HG03354 (cell line): ENCODE results near the gene AFMID.
"Not testable (repeated sequence)": the region's sequence is repeated elsewhere in the genome, so short reads cannot be mapped to it uniquely, and the experiment has no call there.

Source experiments
- ATAC-seq: cut with Tn5 transposase; IDR thresholded peaks from one replicate; pipeline ENCODE4 v1.9.1; 2021; ENCODE audit warnings: mild to moderate bottlenecking; ENCODE audit not compliant: unreplicated experiment, poor library complexity, severe bottlenecking

Gene AFMID

DNA sequence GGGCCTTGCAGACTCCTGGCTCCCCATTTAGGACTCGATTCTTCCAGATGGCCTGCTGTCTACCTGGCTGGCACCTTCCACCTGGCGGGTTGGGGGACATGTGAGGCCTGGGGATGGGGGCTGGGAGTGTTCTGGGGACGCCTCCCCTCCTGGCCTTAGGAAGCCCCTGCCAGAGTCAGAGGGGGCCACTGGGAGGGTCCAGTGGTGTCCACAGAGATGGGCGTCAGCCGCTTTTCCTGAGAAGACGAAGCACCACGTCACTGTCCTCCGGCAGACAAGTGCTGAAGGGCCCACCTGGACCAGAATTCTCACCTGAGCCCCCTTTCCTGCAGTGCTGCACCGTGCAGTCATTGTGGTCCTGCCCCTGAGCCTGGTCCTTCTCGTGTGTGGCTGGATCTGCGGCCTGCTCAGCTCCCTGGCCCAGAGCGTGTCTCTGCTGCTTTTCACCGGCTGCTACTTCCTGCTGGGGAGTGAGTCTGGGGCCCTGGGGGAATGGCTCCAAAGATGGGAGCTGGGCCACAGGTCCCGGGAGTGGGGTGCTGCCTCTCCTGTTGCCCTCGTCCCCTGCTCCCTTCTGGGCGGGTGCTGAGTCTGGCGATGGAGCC lies 47.2 kb downstream of the AFMID start:
- no peak for ATAC-seq

DNA sequence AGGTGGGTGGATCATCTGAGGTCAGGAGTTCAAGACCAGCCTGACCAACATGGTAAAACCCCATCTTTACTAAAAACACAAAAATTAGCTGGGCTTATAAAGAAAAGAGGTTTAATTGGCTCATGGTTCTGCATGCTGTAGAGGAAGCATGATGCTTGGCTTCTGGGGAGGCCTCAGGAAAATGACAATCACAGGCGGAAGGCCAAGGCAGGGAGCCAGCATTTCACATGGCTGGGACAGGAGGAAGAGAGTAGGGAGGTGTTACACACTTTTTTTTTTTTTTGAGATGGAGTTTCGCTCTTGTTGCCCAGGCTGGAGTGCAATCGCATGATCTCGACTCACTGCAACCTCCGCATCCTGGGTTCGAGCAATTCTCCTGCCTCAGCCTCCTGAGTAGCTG lies 47.9 kb downstream of the AFMID start:
- not testable (repeated sequence) for ATAC-seq

DNA sequence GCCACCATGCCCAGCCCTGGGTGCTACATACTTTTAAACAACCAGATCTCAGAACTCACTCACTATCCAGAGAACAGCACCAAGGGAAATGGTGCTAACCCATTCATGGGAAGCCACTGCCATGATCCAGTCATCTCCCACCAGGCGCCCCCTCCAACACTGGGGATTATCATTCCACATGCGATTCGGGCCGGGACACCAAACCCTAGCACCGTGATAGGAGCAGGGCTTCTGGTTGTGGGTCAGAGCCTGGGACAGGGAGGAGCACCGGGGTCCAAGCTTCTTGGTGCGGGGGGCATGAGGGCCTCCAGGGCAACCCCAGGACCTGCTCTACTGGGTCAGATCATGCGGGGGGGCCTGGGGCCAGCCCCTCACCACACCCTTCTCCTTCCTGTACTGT lies 48.7 kb downstream of the AFMID start:
- ATAC-seq: no peak

DNA sequence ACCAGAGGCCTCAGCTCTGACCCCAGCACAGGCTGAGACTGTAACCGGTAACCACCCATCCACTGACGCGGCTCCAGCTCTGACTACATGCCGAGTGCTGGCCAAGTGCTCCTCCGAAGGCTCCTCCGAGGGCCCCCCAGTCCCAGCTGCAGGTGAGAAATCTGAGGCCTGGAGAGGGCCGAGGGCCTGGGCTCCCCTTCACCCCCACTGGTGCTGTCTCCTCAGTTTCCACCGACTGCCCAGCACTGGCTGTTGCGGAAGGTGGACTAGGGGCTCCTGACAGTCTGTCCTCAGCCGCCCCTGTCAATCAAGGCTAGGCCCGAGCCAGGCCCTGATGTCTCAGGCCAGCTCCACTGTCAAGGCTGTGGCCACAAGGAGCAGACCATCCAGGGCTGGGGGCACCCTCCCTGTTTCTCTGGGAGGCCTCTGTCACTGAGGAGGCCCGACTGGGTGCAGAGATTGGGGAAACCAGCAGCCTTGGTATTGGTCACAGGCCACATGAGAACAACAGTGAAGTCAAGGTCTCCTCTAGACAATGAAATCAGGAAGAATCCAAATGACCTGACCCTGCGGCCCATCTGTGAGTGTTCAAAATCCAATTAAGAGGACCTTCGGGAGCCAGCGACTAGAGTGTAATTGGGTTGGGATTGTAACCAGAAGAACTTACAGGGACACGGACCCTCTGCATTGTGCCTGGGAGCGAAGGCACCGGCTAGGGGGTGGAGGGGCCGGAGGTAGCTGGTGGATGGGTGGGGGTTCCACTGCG lies 49.4 kb downstream of the AFMID start:
- ATAC-seq: no peak

DNA sequence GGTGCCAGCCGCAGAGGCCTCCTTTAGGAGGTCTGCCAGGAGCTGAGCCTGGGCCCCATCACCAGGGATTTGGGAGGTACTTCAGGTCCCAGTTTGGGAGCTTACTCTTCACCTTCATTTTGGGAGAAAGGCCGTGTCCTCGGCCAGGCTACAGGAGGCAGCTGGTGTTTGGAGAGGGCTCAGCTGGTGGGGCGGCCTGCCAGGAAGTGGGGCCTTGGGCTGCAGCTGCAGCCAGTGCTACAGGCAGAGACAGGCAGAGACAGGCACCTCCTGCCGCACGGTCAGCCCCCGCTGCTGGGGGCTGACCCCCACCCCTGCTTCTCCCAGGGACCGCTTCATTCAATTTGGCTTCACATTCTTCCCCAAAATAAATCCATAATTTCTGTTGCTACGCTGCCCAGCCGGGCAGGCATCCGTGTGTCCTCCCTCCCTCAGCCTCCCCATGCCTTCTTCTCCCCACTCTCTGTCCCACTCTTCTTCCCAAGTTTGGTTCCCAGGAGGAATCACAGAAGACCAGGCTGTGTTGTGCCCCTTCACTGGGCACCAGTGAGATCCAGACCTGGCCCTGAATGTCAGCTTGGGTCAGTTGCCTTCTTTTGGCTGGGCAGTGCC lies 50.3 kb downstream of the AFMID start:
- no peak for ATAC-seq

DNA sequence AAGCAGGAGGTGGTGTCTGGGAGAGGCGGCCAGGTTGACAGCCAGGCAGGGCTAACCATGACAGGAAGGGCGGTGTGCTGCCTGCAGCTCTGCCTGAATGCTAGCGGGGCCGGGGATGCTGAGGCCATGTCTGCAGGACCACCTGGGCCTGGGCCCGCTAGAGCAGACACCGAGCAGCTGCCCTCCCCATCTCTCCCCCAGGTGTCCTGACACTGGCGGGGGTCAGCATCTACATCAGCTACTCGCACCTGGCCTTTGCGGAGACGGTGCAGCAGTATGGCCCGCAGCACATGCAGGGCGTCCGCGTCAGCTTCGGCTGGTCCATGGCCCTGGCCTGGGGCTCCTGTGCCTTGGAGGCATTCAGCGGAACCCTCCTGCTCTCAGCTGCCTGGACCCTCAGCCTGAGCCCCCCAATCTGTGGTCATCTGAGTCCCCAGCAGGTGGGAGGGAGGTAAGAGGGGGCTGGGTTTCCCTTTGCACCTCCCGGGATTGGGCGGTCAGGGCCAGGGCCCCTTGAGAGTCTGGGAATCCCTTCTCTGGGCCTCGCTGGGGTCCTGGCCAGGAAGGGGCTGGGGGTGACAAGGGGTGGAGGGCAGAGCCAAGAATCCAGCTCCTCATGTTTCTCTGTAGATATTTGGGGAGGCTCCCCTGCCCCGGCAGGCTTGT lies 51.8 kb downstream of the AFMID start:
- no peak for ATAC-seq

DNA sequence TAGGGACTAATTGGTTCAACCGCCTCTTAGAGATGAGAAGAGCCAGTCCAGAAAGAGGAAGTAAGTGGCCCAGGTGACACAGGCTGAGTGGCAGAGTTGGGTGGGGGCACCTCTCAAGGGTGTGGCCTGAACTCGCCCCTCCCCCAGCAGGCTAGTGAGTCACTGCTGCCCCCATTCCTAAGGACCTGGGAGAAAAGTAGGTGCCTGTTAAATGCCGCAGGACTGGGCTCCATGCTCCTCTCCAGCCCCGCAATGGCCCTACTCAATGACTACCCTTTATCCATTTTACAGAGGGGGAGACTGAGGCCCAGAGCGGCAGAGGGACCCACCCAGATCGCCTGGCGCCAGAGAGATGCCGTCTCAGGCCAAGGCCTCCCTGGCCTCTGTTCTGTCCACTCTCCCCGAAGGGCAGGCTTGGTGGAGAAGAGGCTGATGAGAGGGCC lies 52.3 kb downstream of the AFMID start:
- ATAC-seq: no peak

DNA sequence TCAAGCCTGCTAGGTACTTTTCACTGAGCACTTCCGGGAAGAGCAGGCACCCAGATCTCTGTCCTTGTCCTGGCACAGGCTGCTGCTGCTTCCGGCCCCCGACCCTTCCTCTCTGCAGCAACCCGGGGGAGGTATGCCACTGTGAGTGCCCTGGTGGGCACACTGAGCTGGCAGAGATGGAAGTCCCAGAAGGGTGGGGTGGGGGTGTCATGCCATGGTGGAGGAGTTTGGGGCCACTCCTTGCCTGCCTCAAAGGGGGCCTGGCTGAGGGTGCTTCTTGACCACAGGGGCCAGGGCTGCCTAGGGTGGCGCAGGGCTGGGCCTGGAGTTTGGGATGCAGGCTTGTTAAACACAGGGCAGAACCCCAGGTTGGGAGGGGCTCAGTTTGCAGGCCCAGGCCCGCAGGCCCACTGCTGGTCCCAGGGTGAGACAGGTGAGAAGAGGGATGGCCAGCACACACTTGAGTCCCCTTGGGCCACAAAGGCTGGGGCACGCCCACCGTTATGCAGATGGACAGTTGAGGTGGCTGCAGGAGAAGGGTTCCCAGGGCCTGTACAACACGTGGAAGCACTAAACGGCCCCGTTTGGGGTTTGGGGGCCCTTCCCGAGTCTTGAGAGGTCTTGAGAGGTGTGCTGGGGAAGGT lies 53.0 kb downstream of the AFMID start:
- no peak for ATAC-seq

DNA sequence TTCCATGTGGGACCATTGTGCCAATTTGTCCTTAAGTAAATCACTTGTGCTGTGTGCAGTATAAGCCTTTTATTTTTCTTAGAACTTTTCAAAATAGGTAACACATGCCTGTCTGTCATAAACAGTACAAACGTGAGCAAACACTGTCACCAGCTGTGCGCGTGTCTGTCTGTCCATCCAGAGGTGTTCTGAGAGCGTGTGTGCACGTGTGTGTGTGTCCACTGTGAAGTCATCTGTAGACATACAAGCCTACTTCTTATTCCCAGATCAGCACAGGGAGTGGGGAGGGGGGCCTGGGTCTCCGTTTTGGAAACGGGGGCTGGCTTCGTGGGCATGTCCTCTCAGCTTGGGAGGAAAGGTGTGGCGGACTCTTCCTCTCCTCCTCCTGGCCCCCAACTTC lies 53.7 kb downstream of the AFMID start:
- ATAC-seq: no peak

DNA sequence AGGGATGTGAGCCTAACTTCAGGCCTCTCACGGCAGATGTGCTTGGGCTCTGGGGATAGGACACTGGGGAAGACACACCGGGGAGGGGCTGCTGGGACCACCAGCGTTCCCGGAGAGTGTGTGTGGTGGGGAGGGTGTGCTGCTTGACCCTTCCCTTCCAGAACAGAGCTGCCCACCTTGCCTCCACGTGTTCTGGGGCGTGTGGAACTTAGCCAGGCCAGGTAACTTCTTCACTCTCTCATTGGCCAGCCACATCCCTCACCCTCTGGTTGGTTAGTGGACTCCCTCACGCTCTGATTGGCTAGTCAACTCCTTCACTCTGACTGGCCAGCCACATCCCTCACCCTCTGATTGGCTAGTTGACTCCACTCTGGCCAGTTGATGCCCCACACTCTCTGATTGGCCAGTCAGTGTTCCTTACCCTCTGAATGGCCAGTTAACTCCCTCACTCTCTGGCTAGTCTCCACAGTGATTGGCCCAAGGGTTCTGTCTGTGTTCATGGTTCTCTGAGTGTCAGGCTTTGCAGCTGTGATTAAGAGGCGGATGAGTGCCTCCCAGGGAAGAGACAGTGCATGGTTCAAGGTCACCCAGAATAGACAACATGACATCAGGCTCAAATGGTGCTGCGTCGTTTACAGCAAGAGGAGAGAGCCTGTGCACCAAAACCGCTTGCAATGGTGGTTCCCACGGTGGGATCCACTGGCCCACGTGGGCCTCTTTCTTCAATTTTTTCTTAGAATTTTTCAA lies 54.3 kb downstream of the AFMID start:
- ATAC-seq: no peak

DNA sequence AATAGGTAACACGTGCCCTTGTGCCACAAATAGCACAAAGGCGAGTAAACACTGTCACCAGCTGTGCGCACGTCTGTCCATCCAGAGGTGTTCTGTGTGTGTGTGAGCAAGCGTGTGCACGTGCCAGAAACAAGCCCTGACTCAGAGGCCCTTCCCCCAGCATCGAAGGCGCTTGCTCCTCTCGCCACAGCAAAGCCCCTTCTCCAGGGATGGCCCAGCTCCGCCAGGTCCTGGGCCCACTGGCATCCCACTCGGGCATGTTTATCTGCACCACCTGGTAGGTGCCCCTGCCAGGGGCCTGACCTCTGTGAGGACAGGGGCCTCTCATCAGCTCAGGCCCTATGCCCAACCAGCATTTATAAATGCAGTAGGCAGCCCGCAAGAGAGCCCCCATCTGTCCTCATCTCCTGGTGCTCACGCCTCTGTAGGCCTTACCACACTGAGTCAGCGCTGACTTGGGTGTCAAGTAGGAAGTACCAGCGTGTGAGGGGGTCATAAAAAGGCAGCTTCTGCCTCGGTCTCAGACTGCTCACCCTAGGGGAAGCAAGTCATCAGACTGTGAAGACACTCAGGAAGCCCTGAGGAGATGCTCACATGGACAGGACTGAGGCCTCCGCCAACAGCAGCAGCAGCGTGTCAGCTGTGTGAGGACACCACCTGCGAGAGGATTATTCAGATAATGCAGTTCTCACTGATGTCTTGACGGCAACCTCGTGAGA lies 55.0 kb downstream of the AFMID start:
- ATAC-seq: no peak

DNA sequence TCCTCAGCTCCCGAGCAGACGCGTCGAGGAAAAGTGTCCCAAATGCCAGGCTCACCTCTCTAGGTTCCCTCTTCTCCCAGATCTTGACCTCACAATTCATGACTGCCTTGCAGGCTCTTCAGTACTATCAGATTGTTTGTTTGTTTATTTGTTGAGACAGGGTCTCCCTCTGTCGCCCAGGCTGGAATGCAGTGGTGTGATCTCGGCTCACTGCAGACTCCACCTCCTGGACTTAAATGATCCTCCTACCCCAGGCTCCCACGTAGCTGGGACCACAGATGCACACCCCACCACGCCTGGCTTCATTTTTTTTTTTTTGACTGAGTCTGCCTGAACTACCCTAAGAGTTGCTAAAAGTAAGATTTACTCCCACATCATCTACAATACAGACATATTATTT lies 60.1 kb downstream of the AFMID start:
- ATAC-seq: no peak

DNA sequence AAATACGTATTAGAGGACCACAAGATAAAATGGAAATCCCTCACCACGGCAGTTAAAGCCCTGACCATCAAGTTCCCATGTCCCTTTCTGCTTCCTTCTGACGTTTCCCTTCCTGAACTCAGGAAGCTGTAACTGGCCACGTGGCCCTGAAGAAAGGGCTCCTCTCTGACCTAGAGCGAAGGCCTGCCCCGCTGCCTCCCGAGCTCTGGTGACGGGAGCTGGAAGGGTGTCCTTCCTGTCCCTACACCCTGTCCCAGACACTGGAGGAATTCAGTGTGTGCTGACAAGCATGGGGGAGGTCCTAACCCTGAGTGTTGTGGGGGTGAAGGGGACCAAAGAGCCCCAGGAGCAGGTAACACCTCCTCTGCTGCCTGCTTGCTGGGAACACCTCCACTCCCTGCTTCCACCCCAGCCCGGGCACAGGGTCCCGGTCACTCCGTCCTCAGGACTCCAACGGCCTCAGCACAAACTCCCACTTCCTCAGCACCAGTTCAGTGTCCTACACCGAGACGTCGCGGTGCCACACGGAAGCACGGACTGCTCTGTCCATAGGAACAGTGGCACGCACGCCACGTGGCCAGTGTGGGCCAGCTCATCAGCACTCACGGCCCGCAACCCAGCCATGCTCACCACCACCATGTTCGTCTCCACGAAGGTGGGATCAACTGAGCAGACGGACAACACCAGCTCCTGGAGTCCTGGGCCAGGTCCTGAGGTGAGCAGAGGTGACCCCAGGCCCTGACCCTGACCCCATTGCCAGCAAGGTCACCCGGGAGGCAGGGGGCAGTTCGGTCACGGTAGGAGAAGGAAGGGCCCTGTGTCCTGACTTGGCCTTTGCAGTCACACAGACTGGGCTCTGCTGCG lies 61.1 kb downstream of the AFMID start:
- ATAC-seq: no peak

DNA sequence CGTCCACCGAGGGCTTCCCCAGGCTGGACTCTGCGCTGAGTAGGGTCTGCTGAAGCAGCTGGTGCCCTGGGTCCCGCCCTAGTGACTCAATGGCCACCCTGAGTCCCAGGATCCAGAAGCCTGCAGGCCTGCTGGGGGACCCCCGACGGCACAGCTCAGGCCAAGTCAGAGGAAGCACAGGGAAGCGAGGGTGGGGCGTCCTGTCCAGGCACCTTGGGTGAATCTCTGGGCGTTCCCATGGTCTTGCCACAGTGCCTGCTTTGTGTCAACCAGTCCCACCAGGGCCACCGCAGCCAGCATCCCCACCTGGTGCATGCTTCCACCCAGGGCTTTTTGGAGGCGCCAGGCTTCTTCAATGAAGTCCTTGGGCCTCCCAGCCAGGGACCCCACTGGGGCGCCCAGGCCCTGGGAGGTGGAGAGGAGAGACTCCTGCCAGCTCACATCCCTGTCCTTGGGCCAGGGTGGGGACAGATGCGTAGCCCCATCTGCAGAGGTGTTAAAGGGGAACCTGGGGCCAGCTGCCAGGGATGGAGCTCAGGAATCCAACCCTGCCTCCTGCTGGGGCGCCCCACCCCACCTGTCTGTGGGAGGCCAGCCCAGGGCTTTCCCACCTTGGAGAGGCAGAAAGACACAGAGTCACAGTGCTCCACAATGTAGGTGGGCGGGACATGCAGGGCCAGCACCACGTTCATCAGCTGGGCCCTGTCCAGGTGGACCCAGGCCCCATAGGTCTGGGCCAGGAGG lies 62.1 kb downstream of the AFMID start:
- no peak for ATAC-seq

DNA sequence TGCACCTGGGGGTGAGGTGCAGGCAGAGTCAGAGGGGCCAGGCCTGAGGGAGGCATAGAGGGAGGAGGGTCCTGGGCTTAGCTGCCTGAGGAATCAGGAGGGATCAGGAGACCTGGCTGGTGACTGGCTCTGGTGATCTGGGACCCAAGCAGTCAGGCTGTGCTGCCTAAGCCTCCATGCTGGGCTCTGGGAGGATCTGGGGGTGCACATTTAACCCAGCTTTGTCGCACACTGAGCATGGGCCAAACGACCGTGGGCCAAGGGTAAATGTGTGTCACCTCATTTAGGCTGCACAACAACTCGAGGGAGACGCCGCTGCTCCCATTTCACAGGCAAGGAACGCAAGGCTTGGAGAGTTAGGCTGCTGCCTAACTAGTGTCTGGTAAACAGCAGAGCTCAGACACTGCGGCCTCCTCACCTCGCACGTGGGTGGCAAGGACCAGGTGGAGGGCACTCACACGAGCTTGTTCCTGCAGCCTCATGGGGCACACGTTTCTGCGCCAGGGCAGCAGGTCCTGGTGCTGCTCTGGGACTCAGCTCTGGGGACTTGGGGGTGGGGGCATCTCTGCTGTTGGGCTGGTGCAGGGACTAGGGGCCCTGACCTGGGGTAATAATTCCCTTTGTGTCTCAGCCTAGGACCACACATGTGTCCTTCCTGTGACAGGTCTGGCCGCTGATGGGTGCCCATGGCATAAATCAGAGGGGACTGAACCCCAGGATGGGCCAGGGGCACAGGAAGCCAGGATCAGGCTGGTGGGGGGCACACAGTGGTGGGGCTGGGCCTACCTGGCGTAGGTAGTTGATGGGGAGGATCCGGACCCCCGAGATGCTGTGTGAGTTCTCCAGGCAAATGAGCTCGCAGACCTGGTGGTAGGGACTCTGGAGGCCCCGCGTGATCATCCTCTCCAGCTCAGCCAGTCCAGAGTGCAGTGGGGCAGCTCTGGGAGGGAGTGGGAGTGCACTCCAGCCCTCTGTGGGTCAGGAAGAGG lies 63.0 kb downstream of the AFMID start:
- no peak for ATAC-seq
